RWPE1 (cell line): ENCODE results near the gene PPP1R3D.
A peak's percentile ranks its signal among the peaks of the same experiment; 100 is the strongest.

Experiments
- CTCF ChIA-PET: fragments of 350-600 bp; sonication (Branson Sonifier 250); formaldehyde crosslinking; extraction: SDS; loops from one replicate; lab custom pipeline; 2021; lab: Yijun Ruan, JAX
- POLR2A ChIA-PET: fragments of 400-600 bp; formaldehyde crosslinking; extraction: SDS; loops from one replicate; lab custom pipeline; 2020; ENCODE audit warnings: antibody characterized with exemption; ENCODE audit not compliant: low non-redundant PET; lab: Yijun Ruan, JAX
- DNase-seq: peaks from one replicate; pipeline ENCODE4 v3.0.0; 2012; ENCODE audit warnings: low spot score
- H3K27ac ChIP-seq: fragments of 450-650 bp; 2 replicates; pipeline ENCODE4 v1.5.1; 2017
- CTCF ChIP-seq: fragments of 450-650 bp; conservative IDR thresholded peaks from 2 replicates; pipeline ENCODE4 v1.5.1; 2017; ENCODE audit warnings: low read depth, mild to moderate bottlenecking

Gene PPP1R3D

GRCh38 chr20:59944726-59945125 is 4.6 kb upstream of the PPP1R3D start:
- ChIA-PET CTCF (interaction anchor here (1.2 to 1.5 kb wide), 2 partner anchors 9 to 11 kb away, joined by 6 to 7 read pairs; partner anchors contain the start of gene SYCP2), POLR2A (interaction anchor here (0.9 kb wide), 1 partner anchor 18 kb away, joined by 3 read pairs; no protein-coding TSS in a partner anchor)
- no peak for DNase-seq
- no peak for TF ChIP-seq CTCF
- H3K27ac ChIP-seq: no peak overlapping the region

- no peak overlapping the region for H3K27ac ChIP-seq
- no peak for DNase-seq
- CTCF ChIA-PET: no interaction called here
- POLR2A ChIA-PET: no interaction called here
- no peak for TF ChIP-seq CTCF
Measured at GRCh38 chr20:59942245-59942644, 2.1 kb upstream of the PPP1R3D start.

GRCh38 chr20:59940956-59941294 is 820 bp upstream of the PPP1R3D start:
- POLR2A ChIA-PET: interaction anchor here (0.5 to 1.5 kb wide), 3 partner anchors 9 to 263 kb away, joined by 3 read pairs; no protein-coding TSS in a partner anchor

GRCh38 chr20:59939879-59940128 is 301 bp downstream of the PPP1R3D start:
- ChIA-PET POLR2A (interaction anchor here (0.5 to 1.5 kb wide), 2 partner anchors 8 to 38 kb away, joined by 3 to 5 read pairs; no protein-coding TSS in a partner anchor), CTCF (interaction anchor here (0.6 to 1.4 kb wide), 4 partner anchors 9 to 877 kb away, joined by 4 to 6 read pairs (median 5); no protein-coding TSS in a partner anchor)
- DNase-seq: no peak
- TF ChIP-seq CTCF: no peak
- peak overlapping the region; percentile 97 for H3K27ac ChIP-seq

More at GRCh38 chr20:59940956-59941294, 820 bp upstream of the PPP1R3D start:
- H3K27ac ChIP-seq: peak overlapping the region; percentile 97
- no peak for DNase-seq
- CTCF ChIA-PET: interaction anchor here (0.5 to 1.4 kb wide), 4 partner anchors 16 to 369 kb away, joined by 3 to 5 read pairs (median 3); no protein-coding TSS in a partner anchor
- TF ChIP-seq CTCF: no peak

GRCh38 chr20:59939052-59939878 is 840 bp downstream of the PPP1R3D start:
- CTCF ChIA-PET: interaction anchor here (0.7 to 1.7 kb wide), 6 partner anchors 9 to 367 kb away, joined by 3 to 6 read pairs (median 4); no protein-coding TSS in a partner anchor
- POLR2A ChIA-PET: no interaction called here
- peak overlapping the region; percentile 97 for H3K27ac ChIP-seq

More at GRCh38 chr20:59939052-59939878, 840 bp downstream of the PPP1R3D start:
- no peak for TF ChIP-seq CTCF
- DNase-seq: peak; percentile 41
